Neuronal stem cell (in vitro differentiated cells): Measurements from ENCODE around the gene ZFAND4.
"Not testable (repeated sequence)": the region's sequence is repeated elsewhere in the genome, so short reads cannot be mapped to it uniquely, and the experiment has no call there.

Source experiments
- DNase-seq: peaks from one replicate; pipeline ENCODE4 v3.0.0-alpha.2; 2013; ENCODE audit warnings: low spot score
- H2AFZ ChIP-seq: one replicate; pipeline ENCODE4 v1.6.1; 2013; ENCODE audit warnings: mild to moderate bottlenecking, low read length, inconsistent platforms
- H2AK5ac ChIP-seq: 2 replicates; pipeline ENCODE4 v1.6.1; 2013; ENCODE audit warnings: low read depth, mild to moderate bottlenecking, inconsistent platforms, low read length, moderate library complexity, mixed read lengths
- H2BK120ac ChIP-seq: 2 replicates; pipeline ENCODE4 v1.6.1; 2013; ENCODE audit warnings: low read depth, mild to moderate bottlenecking, inconsistent platforms, low read length, moderate library complexity, mixed read lengths
- H2BK12ac ChIP-seq: one replicate; pipeline ENCODE4 v1.6.1; 2013; ENCODE audit warnings: low read length, inconsistent platforms
- H2BK15ac ChIP-seq: 2 replicates; pipeline ENCODE4 v1.6.1; 2013; ENCODE audit warnings: mild to moderate bottlenecking, low read length, inconsistent platforms, mixed read lengths
- H2BK5ac ChIP-seq: one replicate; pipeline ENCODE4 v1.6.1; 2013; ENCODE audit warnings: inconsistent platforms, mild to moderate bottlenecking, low read length, moderate library complexity
- H3K14ac ChIP-seq: one replicate; pipeline ENCODE4 v1.6.1; 2013; ENCODE audit warnings: low read length, inconsistent platforms
- H3K18ac ChIP-seq: 2 replicates; pipeline ENCODE4 v1.6.1; 2013; ENCODE audit warnings: low read length, inconsistent platforms
- H3K23ac ChIP-seq: 2 replicates; pipeline ENCODE4 v1.6.1; 2013; ENCODE audit warnings: low read depth, mild to moderate bottlenecking, mixed read lengths, low read length, inconsistent platforms; ENCODE audit not compliant: poor library complexity
- H3K27ac ChIP-seq: replicated peaks from 3 replicates; pipeline ENCODE4 v1.5.1; 2013; ENCODE audit warnings: low read length, inconsistent platforms
- H3K27me3 ChIP-seq, 3 experiments: 2 replicates each; pipeline ENCODE4 v1.6.1; 2013; ENCODE audit warnings: low read length in 3 of 3, mild to moderate bottlenecking in 2 of 3, inconsistent platforms in 1 of 3, low read depth in 1 of 3, mixed read lengths in 1 of 3, moderate library complexity in 1 of 3; ENCODE audit not compliant: control insufficient read depth in 3 of 3, insufficient read depth in 3 of 3
- H3K36me3 ChIP-seq, 2 donors: replicated peaks in 1 of 2; 2 replicates each; pipeline ENCODE4 v1.6.1; 2013; ENCODE audit warnings: low read length in 2 of 2; ENCODE audit not compliant: control insufficient read depth in 2 of 2, insufficient read depth in 2 of 2
- H3K4ac ChIP-seq: 2 replicates; pipeline ENCODE4 v1.6.1; 2013; ENCODE audit warnings: inconsistent platforms, mild to moderate bottlenecking, low read length, moderate library complexity
- H3K4me1 ChIP-seq, 2 donors: 1 replicate in 1 of 2; 2 replicates in 1 of 2; pipeline ENCODE4 v1.6.1; 2013; ENCODE audit warnings: low read length in 2 of 2, low read depth in 1 of 2; ENCODE audit not compliant: control insufficient read depth in 2 of 2, insufficient read depth in 1 of 2
- H3K4me2 ChIP-seq: one replicate; pipeline ENCODE4 v1.6.1; 2013; ENCODE audit warnings: mild to moderate bottlenecking, low read length, inconsistent platforms; ENCODE audit not compliant: insufficient read depth, poor library complexity, severe bottlenecking
- H3K4me3 ChIP-seq, 2 donors: 2 replicates each; pipeline ENCODE4 v1.5.1; 2013; ENCODE audit warnings: low read length in 2 of 2, mild to moderate bottlenecking in 2 of 2, inconsistent platforms in 1 of 2, moderate library complexity in 1 of 2
- H3K79me1 ChIP-seq: one replicate; pipeline ENCODE4 v1.6.1; 2013; ENCODE audit warnings: low read depth, mild to moderate bottlenecking, inconsistent platforms, low read length, moderate library complexity
- H3K9ac ChIP-seq: one replicate; pipeline ENCODE4 v1.6.1; 2013; ENCODE audit warnings: mild to moderate bottlenecking, low read depth, low read length, inconsistent platforms; ENCODE audit not compliant: poor library complexity
- H3K9me3 ChIP-seq, 2 donors: replicated peaks in 1 of 2; 2 replicates each; pipeline versions ENCODE3 to v1.6.1; 2013; ENCODE audit warnings: low read length in 2 of 2, mild to moderate bottlenecking in 2 of 2, inconsistent platforms in 1 of 2, low read depth in 1 of 2, mixed read lengths in 1 of 2, moderate library complexity in 1 of 2; ENCODE audit not compliant: control insufficient read depth in 2 of 2, insufficient read depth in 1 of 2
- H4K8ac ChIP-seq: one replicate; pipeline ENCODE4 v1.6.1; 2013; ENCODE audit warnings: low read depth, mild to moderate bottlenecking, inconsistent platforms, low read length, moderate library complexity
- H4K91ac ChIP-seq: one replicate; pipeline ENCODE4 v1.6.1; 2013; ENCODE audit warnings: low read length, low read depth, mild to moderate bottlenecking, inconsistent platforms; ENCODE audit not compliant: poor library complexity
- WGBS, 2 donors: extraction: QIAGEN DNeasy Blood & Tissue Kit; methylation state at CpG; one replicate each; pipeline ENCODE4 v1.1.7; 2013; ENCODE audit warnings: missing lambda C conversion rate in 2 of 2, mixed read lengths in 1 of 2; ENCODE audit not compliant: insufficient read length in 2 of 2, insufficient replicate concordance in 1 of 2; ENCODE audit errors: extremely low coverage in 2 of 2; 5-methylcytosine and 5-hydroxymethylcytosine counted together

ZFAND4 gene

GRCh38 chr10:45673074-45673648 is 589 bp upstream of the ZFAND4 start:
- Histone ChIP-seq H3K4me3 (peak overlapping the region; percentile 70 to 83), H3K23ac (no peak overlapping the region), H3K27ac (peak overlapping the region; percentile 90), H3K79me1 (no peaks in the 10 kb centered on the region), H2AK5ac (peak overlapping the region; percentile 64), H2AFZ (peak overlapping the region; percentile 98), H3K9ac (no peak overlapping the region), H4K8ac (no peak overlapping the region), H3K18ac (peak overlapping the region; percentile 61), H2BK15ac (no peak overlapping the region), H3K36me3 (no peaks in the 10 kb centered on the region), H3K4me1 (no peaks in the 10 kb centered on the region), H3K4ac (no peak overlapping the region), H3K27me3 (no peaks in the 10 kb centered on the region), H2BK5ac (no peak overlapping the region), H3K9me3 (no peaks in the 10 kb centered on the region), H3K14ac (no peak overlapping the region), H4K91ac (no peak overlapping the region), H3K4me2 (peak overlapping the region; percentile 69), H2BK12ac (no peak overlapping the region), H2BK120ac (no peak overlapping the region)
- no CpG with 5 or more reads among the region's 19 CpGs for WGBS, 2 donors
- DNase-seq, result no peak

- not testable (repeated sequence) for H3K23ac ChIP-seq, H3K9me3 ChIP-seq, H3K4me2 ChIP-seq, H4K91ac ChIP-seq, H2BK5ac ChIP-seq, DNase-seq, H3K27ac ChIP-seq, H3K36me3 ChIP-seq, H2BK12ac ChIP-seq, H3K9ac ChIP-seq, H3K79me1 ChIP-seq, H4K8ac ChIP-seq, H3K18ac ChIP-seq, H3K4ac ChIP-seq, H2BK15ac ChIP-seq, H2AK5ac ChIP-seq, H3K27me3 ChIP-seq, H2BK120ac ChIP-seq, H3K14ac ChIP-seq, H3K4me1 ChIP-seq
- Histone ChIP-seq H2AFZ (peak overlapping the region; percentile 98), H3K4me3 (peak overlapping the region in 1 of 2 donors; percentile 83)
- WGBS, 2 donors, result no CpG with 5 or more reads among the region's 4 CpGs
Observed at GRCh38 chr10:45671300-45671699, 1.3 kb downstream of the ZFAND4 start.

GRCh38 chr10:45669897-45670296 is 2.7 kb downstream of the ZFAND4 start:
- H2BK5ac ChIP-seq, H3K9ac ChIP-seq, H3K4me2 ChIP-seq, H3K36me3 ChIP-seq, H2BK120ac ChIP-seq, H3K4me1 ChIP-seq, H2AK5ac ChIP-seq, H4K91ac ChIP-seq, H3K4me3 ChIP-seq, H3K18ac ChIP-seq, H2BK12ac ChIP-seq, H3K27ac ChIP-seq, H3K4ac ChIP-seq, H3K27me3 ChIP-seq, H2AFZ ChIP-seq, H3K14ac ChIP-seq, H4K8ac ChIP-seq, H3K23ac ChIP-seq, H3K79me1 ChIP-seq, H3K9me3 ChIP-seq, DNase-seq, H2BK15ac ChIP-seq: not testable (repeated sequence)
- no CpG with 5 or more reads among the region's 3 CpGs for WGBS, 2 donors

GRCh38 chr10:45660876-45661411 is 11.6 kb downstream of the ZFAND4 start:
- Histone ChIP-seq H3K27ac (no peak overlapping the region), H2AK5ac (no peak overlapping the region)
- no peak for DNase-seq

More at GRCh38 chr10:45660876-45661411, 11.6 kb downstream of the ZFAND4 start:
- Histone ChIP-seq H3K79me1 (no peaks in the 10 kb centered on the region), H3K18ac (no peak overlapping the region), H3K9me3 (peaks cover 0 to 2% of the 10 kb centered on the region in 2 donors), H2BK5ac (no peak overlapping the region), H3K14ac (no peak overlapping the region), H2BK15ac (no peak overlapping the region), H3K4me3 (no peak overlapping the region), H4K8ac (no peak overlapping the region), H2AFZ (no peak overlapping the region), H3K4me2 (no peak overlapping the region), H2BK12ac (no peak overlapping the region), H4K91ac (no peak overlapping the region), H3K27me3 (no peaks in the 10 kb centered on the region), H3K9ac (no peak overlapping the region), H3K36me3 (no peaks in the 10 kb centered on the region), H2BK120ac (no peak overlapping the region), H3K4ac (no peak overlapping the region), H3K23ac (no peak overlapping the region), H3K4me1 (no peaks in the 10 kb centered on the region)
- no CpG with 5 or more reads among the region's 2 CpGs for WGBS, 2 donors
